ENCODE measurements around the gene ANHX. TPM values are rescaled to one million over a fixed set of nuclear protein-coding genes. Genes with fewer than 3 reads are reported as not detected.
"Not testable (repeated sequence)": the region's sequence is repeated elsewhere in the genome, so short reads cannot be mapped to it uniquely, and the experiment has no call there.

ANHX gene
- not detected in 2 replicates for total RNA-seq (2012; rRNA removed)

GRCh38 chr12:133235401-133236112 is at the start of gene ANHX:
Gene ANHX, minus strand, starts transcription at chr12:133235877. Its CDS starts 1,521 bp downstream, at chr12:133234356.
- Histone ChIP-seq H3K4me2 (ENCODE audit: low read length) (no peak within 1 kb of the TSS), H3K4me1 (ENCODE audit: control insufficient read depth, insufficient read depth, low read length) (no peaks in the 10 kb centered on the region), H3K4me3 (ENCODE audit: low read length) (no peak within 1 kb of the TSS), H3K9me3 (replicated peaks; ENCODE audit: low read length) (peaks cover 13% of the 10 kb centered on the region), H3K36me3 (ENCODE audit: insufficient read depth, low read length) (no peaks in the 10 kb centered on the region), H3K27me3 (ENCODE audit: control insufficient read depth, insufficient read depth, low read length) (no peaks in the 10 kb centered on the region), H3K9ac (ENCODE audit: low read depth, low read length) (no peak within 1 kb of the TSS)

- H3K9me3 ChIP-seq (replicated peaks; ENCODE audit: low read length); H3K4me2 ChIP-seq (ENCODE audit: low read length); H3K36me3 ChIP-seq (ENCODE audit: insufficient read depth, low read length); H3K4me1 ChIP-seq (ENCODE audit: control insufficient read depth, insufficient read depth, low read length); H3K4me3 ChIP-seq (ENCODE audit: low read length); H3K9ac ChIP-seq (ENCODE audit: low read depth, low read length); H3K27me3 ChIP-seq (ENCODE audit: control insufficient read depth, insufficient read depth, low read length): not testable (repeated sequence)
Measured at GRCh38 chr12:133264668-133265067, 29.0 kb upstream of the ANHX start.

- no peak overlapping the region for H3K4me3 ChIP-seq (ENCODE audit: low read length)
- no peaks in the 10 kb centered on the region for H3K27me3 ChIP-seq (ENCODE audit: control insufficient read depth, insufficient read depth, low read length)
- no peaks in the 10 kb centered on the region for H3K36me3 ChIP-seq (ENCODE audit: insufficient read depth, low read length)
- H3K4me2 ChIP-seq (ENCODE audit: low read length): no peak overlapping the region
- no peak overlapping the region for H3K9ac ChIP-seq (ENCODE audit: low read depth, low read length)
- H3K9me3 ChIP-seq (replicated peaks; ENCODE audit: low read length): no peaks in the 10 kb centered on the region
- no peaks in the 10 kb centered on the region for H3K4me1 ChIP-seq (ENCODE audit: control insufficient read depth, insufficient read depth, low read length)
Measured at GRCh38 chr12:133264173-133264572, 28.5 kb upstream of the ANHX start.

- no peak overlapping the region for H3K9ac ChIP-seq (ENCODE audit: low read depth, low read length)
- H3K4me3 ChIP-seq (ENCODE audit: low read length): no peak overlapping the region
- H3K9me3 ChIP-seq (replicated peaks; ENCODE audit: low read length): no peaks in the 10 kb centered on the region
- H3K4me2 ChIP-seq (ENCODE audit: low read length): no peak overlapping the region
- no peaks in the 10 kb centered on the region for H3K27me3 ChIP-seq (ENCODE audit: control insufficient read depth, insufficient read depth, low read length)
- H3K4me1 ChIP-seq (ENCODE audit: control insufficient read depth, insufficient read depth, low read length): no peaks in the 10 kb centered on the region
- H3K36me3 ChIP-seq (ENCODE audit: insufficient read depth, low read length): no peaks in the 10 kb centered on the region
Measured at GRCh38 chr12:133256321-133256720, 20.6 kb upstream of the ANHX start.

- H3K4me1 ChIP-seq (ENCODE audit: control insufficient read depth, insufficient read depth, low read length); H3K4me3 ChIP-seq (ENCODE audit: low read length); H3K9me3 ChIP-seq (replicated peaks; ENCODE audit: low read length); H3K36me3 ChIP-seq (ENCODE audit: insufficient read depth, low read length); H3K27me3 ChIP-seq (ENCODE audit: control insufficient read depth, insufficient read depth, low read length); H3K9ac ChIP-seq (ENCODE audit: low read depth, low read length); H3K4me2 ChIP-seq (ENCODE audit: low read length): not testable (repeated sequence)
Measured at GRCh38 chr12:133255833-133256232, 20.2 kb upstream of the ANHX start.

- Histone ChIP-seq H3K9ac (ENCODE audit: low read depth, low read length) (no peak overlapping the region), H3K4me1 (ENCODE audit: control insufficient read depth, insufficient read depth, low read length) (no peaks in the 10 kb centered on the region), H3K36me3 (ENCODE audit: insufficient read depth, low read length) (no peaks in the 10 kb centered on the region), H3K27me3 (ENCODE audit: control insufficient read depth, insufficient read depth, low read length) (no peaks in the 10 kb centered on the region), H3K4me2 (ENCODE audit: low read length) (no peak overlapping the region), H3K9me3 (replicated peaks; ENCODE audit: low read length) (no peaks in the 10 kb centered on the region), H3K4me3 (ENCODE audit: low read length) (no peak overlapping the region)
Measured at GRCh38 chr12:133251732-133252131, 16.1 kb upstream of the ANHX start.

- H3K36me3 ChIP-seq (ENCODE audit: insufficient read depth, low read length): no peaks in the 10 kb centered on the region
- no peaks in the 10 kb centered on the region for H3K27me3 ChIP-seq (ENCODE audit: control insufficient read depth, insufficient read depth, low read length)
- no peak overlapping the region for H3K9ac ChIP-seq (ENCODE audit: low read depth, low read length)
- no peak overlapping the region for H3K4me2 ChIP-seq (ENCODE audit: low read length)
- H3K4me1 ChIP-seq (ENCODE audit: control insufficient read depth, insufficient read depth, low read length): no peaks in the 10 kb centered on the region
- H3K4me3 ChIP-seq (ENCODE audit: low read length): no peak overlapping the region
- H3K9me3 ChIP-seq (replicated peaks; ENCODE audit: low read length): peaks cover 13% of the 10 kb centered on the region
Measured at GRCh38 chr12:133236556-133236955, 879 bp upstream of the ANHX start.

GRCh38 chr12:133236144-133236543 is 467 bp upstream of the ANHX start:
- Histone ChIP-seq H3K4me2 (ENCODE audit: low read length) (no peak overlapping the region), H3K27me3 (ENCODE audit: control insufficient read depth, insufficient read depth, low read length) (no peaks in the 10 kb centered on the region), H3K4me1 (ENCODE audit: control insufficient read depth, insufficient read depth, low read length) (no peaks in the 10 kb centered on the region), H3K9ac (ENCODE audit: low read depth, low read length) (no peak overlapping the region), H3K4me3 (ENCODE audit: low read length) (no peak overlapping the region), H3K9me3 (replicated peaks; ENCODE audit: low read length) (peaks cover 13% of the 10 kb centered on the region), H3K36me3 (ENCODE audit: insufficient read depth, low read length) (no peaks in the 10 kb centered on the region)

- Histone ChIP-seq H3K4me2 (ENCODE audit: low read length) (no peak overlapping the region), H3K4me1 (ENCODE audit: control insufficient read depth, insufficient read depth, low read length) (no peaks in the 10 kb centered on the region), H3K27me3 (ENCODE audit: control insufficient read depth, insufficient read depth, low read length) (no peaks in the 10 kb centered on the region), H3K36me3 (ENCODE audit: insufficient read depth, low read length) (no peaks in the 10 kb centered on the region), H3K4me3 (ENCODE audit: low read length) (no peak overlapping the region), H3K9me3 (replicated peaks; ENCODE audit: low read length) (peaks cover 13% of the 10 kb centered on the region), H3K9ac (ENCODE audit: low read depth, low read length) (no peak overlapping the region)
Measured at GRCh38 chr12:133234971-133235370, 706 bp downstream of the ANHX start.

- Histone ChIP-seq H3K4me3 (ENCODE audit: low read length) (no peak overlapping the region), H3K36me3 (ENCODE audit: insufficient read depth, low read length) (no peaks in the 10 kb centered on the region), H3K9ac (ENCODE audit: low read depth, low read length) (no peak overlapping the region), H3K4me2 (ENCODE audit: low read length) (no peak overlapping the region), H3K27me3 (ENCODE audit: control insufficient read depth, insufficient read depth, low read length) (no peaks in the 10 kb centered on the region), H3K4me1 (ENCODE audit: control insufficient read depth, insufficient read depth, low read length) (no peaks in the 10 kb centered on the region), H3K9me3 (replicated peaks; ENCODE audit: low read length) (peaks cover 18% of the 10 kb centered on the region)
Measured at GRCh38 chr12:133233993-133234564, 1.6 kb downstream of the ANHX start.

- no peaks in the 10 kb centered on the region for H3K27me3 ChIP-seq (ENCODE audit: control insufficient read depth, insufficient read depth, low read length)
- no peak overlapping the region for H3K4me3 ChIP-seq (ENCODE audit: low read length)
- no peaks in the 10 kb centered on the region for H3K36me3 ChIP-seq (ENCODE audit: insufficient read depth, low read length)
- H3K9me3 ChIP-seq (replicated peaks; ENCODE audit: low read length): peaks cover 21% of the 10 kb centered on the region
- H3K4me1 ChIP-seq (ENCODE audit: control insufficient read depth, insufficient read depth, low read length): no peaks in the 10 kb centered on the region
- no peak overlapping the region for H3K4me2 ChIP-seq (ENCODE audit: low read length)
- H3K9ac ChIP-seq (ENCODE audit: low read depth, low read length): no peak overlapping the region
Measured at GRCh38 chr12:133233006-133233405, 2.7 kb downstream of the ANHX start.

GRCh38 chr12:133231001-133231400 is 4.7 kb downstream of the ANHX start:
- no peak overlapping the region for H3K4me3 ChIP-seq (ENCODE audit: low read length)
- no peaks in the 10 kb centered on the region for H3K36me3 ChIP-seq (ENCODE audit: insufficient read depth, low read length)
- no peak overlapping the region for H3K4me2 ChIP-seq (ENCODE audit: low read length)
- no peaks in the 10 kb centered on the region for H3K4me1 ChIP-seq (ENCODE audit: control insufficient read depth, insufficient read depth, low read length)
- H3K27me3 ChIP-seq (ENCODE audit: control insufficient read depth, insufficient read depth, low read length): no peaks in the 10 kb centered on the region
- peaks cover 32% of the 10 kb centered on the region for H3K9me3 ChIP-seq (replicated peaks; ENCODE audit: low read length)
- no peak overlapping the region for H3K9ac ChIP-seq (ENCODE audit: low read depth, low read length)
